Mesothelial cell of epicardium (in vitro differentiated cells): ENCODE results near the gene DOLPP1. TPM values are rescaled to one million over a fixed set of nuclear protein-coding genes. Genes with fewer than 3 reads are reported as not detected.

Experiments
- DNase-seq, 2 experiments: peaks; one replicate each; pipeline ENCODE4 v3.0.0; 2021; ENCODE audit warnings: low spot score in 2 of 2; ENCODE audit not compliant: unreplicated experiment in 2 of 2
- H3K27ac Mint-ChIP-seq: 2 replicates; pipeline ENCODE4 v1.8.0; 2021; ENCODE audit warnings: mixed read lengths
- H3K27me3 Mint-ChIP-seq: 2 replicates; pipeline ENCODE4 v1.8.0; 2021; ENCODE audit warnings: low read depth, mixed read lengths
- H3K36me3 Mint-ChIP-seq: 2 replicates; pipeline ENCODE4 v1.8.0; 2021; ENCODE audit warnings: mixed read lengths
- H3K4me1 Mint-ChIP-seq: 2 replicates; pipeline ENCODE4 v1.8.0; 2021; ENCODE audit warnings: mixed read lengths
- H3K4me3 Mint-ChIP-seq: 2 replicates; pipeline ENCODE4 v1.8.0; 2021; ENCODE audit warnings: mild to moderate bottlenecking, moderate library complexity, mixed read lengths
- H3K9me3 Mint-ChIP-seq: 2 replicates; pipeline ENCODE4 v1.8.0; 2021; ENCODE audit warnings: mixed read lengths
- total RNA-seq: library from RNA; stranded (reverse); gene quantifications from 3 replicates; pipeline ENCODE4 v1.2.1, GENCODE V29; 2021
- TF ChIP-seq, protein P1 (sequence below): fragments of 200-600 bp; sonication (generic); IDR thresholded peaks from one replicate; pipeline ENCODE4 v1.5.0; 2021; ENCODE audit warnings: antibody characterized with exemption; ENCODE audit not compliant: unreplicated experiment

DOLPP1 gene
- total RNA-seq, 1 donor from 2014 or later, result 21.5 TPM

DNA sequence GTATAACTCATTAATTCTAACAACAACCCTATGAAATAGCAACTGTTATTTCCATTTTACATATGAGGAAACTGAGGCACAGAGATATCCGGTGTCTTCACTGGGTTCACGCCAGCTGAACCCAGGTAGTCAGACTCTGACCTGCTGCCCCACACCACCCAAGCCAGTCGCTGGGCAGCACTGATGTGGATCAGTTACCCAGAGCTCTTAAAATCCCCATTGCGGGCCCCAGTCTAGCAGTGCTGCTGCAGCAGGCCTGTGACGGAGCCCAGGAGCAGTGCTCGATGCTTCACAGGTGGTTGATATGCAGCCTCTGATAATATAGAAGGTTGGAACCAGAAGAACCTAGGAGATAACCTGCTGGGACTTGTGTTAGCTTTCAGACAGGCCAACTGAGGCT lies 54.6 kb downstream of the DOLPP1 start:
- Mint-ChIP-seq H3K9me3 (no peaks in the 10 kb centered on the region), H3K27me3 (no peaks in the 10 kb centered on the region), H3K4me1 (peaks cover 15% of the 10 kb centered on the region), H3K4me3 (no peak overlapping the region), H3K36me3 (peaks cover 29% of the 10 kb centered on the region), H3K27ac (no peak overlapping the region)
- no peak for DNase-seq
- TF ChIP-seq, protein P1, sequence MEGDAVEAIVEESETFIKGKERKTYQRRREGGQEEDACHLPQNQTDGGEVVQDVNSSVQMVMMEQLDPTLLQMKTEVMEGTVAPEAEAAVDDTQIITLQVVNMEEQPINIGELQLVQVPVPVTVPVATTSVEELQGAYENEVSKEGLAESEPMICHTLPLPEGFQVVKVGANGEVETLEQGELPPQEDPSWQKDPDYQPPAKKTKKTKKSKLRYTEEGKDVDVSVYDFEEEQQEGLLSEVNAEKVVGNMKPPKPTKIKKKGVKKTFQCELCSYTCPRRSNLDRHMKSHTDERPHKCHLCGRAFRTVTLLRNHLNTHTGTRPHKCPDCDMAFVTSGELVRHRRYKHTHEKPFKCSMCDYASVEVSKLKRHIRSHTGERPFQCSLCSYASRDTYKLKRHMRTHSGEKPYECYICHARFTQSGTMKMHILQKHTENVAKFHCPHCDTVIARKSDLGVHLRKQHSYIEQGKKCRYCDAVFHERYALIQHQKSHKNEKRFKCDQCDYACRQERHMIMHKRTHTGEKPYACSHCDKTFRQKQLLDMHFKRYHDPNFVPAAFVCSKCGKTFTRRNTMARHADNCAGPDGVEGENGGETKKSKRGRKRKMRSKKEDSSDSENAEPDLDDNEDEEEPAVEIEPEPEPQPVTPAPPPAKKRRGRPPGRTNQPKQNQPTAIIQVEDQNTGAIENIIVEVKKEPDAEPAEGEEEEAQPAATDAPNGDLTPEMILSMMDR, result no peak

DNA sequence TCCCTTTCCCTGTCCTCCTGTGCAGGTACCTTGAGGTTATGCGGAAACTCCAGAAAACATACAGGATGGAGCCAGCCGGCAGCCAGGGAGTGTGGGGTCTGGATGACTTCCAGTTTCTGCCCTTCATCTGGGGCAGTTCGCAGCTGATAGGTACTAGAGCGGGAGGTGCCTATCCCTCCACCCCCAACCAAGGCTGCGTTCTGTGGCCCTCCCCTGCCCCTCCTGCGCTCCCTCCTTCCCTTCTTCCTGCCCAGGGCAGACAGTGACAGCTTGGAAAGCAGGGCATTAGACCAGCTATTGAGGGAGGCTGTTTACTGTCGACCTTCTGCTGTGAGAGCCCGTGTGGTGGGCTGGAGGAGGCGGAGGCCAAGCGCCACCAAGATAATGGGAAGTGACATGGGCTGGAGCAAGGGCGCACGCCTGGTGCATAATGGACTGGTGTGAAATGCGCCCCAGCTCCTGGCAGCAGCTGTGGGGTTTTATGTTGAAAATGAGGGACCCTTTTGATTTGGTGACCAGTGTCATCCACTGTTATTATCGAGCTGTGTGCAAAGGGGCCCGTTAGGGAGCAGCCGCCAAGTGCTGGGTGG lies 55.6 kb downstream of the DOLPP1 start:
- H3K9me3 Mint-ChIP-seq, result no peaks in the 10 kb centered on the region
- no peak for DNase-seq
- H3K4me1 Mint-ChIP-seq, result peaks cover 25% of the 10 kb centered on the region
- no peaks in the 10 kb centered on the region for H3K27me3 Mint-ChIP-seq
- TF ChIP-seq, protein P1, result no peak
- H3K4me3 Mint-ChIP-seq, result no peak overlapping the region
- H3K36me3 Mint-ChIP-seq, result peaks cover 21% of the 10 kb centered on the region
- H3K27ac Mint-ChIP-seq, result no peak overlapping the region

DNA sequence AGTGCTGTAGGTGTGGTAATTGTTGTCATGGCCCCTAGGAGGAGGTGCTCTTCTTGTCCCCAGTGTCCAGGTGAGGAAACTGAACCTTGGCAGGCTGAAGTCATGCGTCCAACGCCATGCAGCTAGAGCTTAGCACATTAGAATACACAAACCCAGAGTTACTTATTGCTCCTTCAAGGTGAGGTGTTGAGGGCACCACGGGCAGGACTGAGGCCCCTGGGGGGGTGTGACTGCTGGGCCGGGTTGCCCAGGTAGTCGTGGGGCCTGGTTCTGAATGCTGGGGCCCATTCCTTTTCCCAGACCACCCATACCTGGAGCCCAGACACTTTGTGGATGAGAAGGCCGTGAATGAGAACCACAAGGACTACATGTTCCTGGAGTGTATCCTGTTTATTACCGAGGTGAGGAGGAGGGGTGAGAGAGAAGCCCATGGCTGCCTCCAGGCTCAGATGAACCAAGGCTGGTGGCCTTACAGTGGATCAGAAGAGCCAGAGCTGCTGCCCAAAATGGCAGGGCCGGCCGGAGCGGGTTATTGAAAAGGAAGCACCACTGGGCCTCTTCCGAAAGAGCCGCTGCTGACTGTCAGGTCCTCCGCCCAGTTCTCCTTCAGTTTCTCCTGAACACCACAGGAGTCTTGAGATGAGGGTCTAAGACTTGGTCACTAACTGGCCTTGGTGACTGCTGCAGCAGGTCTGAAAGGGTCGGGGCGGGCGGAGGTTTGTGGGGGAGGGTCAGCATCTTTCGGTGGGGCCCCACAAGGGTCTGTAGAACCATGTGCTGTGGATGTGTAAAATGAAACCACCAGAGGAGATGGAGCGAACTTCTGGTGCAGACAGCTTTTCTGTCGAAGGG lies 56.6 kb downstream of the DOLPP1 start:
- no peak overlapping the region for H3K4me3 Mint-ChIP-seq
- H3K27me3 Mint-ChIP-seq, result no peaks in the 10 kb centered on the region
- TF ChIP-seq, protein P1, result no peak
- no peaks in the 10 kb centered on the region for H3K9me3 Mint-ChIP-seq
- no peak for DNase-seq
- H3K36me3 Mint-ChIP-seq, result peaks cover 17% of the 10 kb centered on the region
- H3K27ac Mint-ChIP-seq, result no peak overlapping the region
- H3K4me1 Mint-ChIP-seq, result peaks cover 34% of the 10 kb centered on the region

DNA sequence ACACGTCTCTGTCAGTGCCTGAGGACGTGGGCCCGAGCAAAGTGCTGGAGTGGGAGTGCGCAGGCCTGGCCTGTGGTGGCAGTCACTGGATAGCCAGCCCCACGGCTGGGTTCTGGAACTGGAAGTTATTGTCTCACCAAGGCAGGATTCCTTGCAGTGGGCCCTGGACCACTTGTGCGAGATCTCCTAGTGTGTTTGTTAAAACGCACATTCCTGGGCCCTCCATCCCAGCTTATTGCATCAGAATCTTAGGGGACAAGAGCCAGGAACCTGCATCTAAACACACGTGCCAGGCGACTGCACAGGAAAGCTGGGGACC lies 57.2 kb downstream of the DOLPP1 start:
- Mint-ChIP-seq H3K4me1 (peaks cover 40% of the 10 kb centered on the region), H3K27me3 (no peaks in the 10 kb centered on the region), H3K27ac (no peak overlapping the region), H3K36me3 (peaks cover 17% of the 10 kb centered on the region), H3K4me3 (no peak overlapping the region), H3K9me3 (no peaks in the 10 kb centered on the region)
- DNase-seq, result no peak
- TF ChIP-seq, protein P1, result no peak

DNA sequence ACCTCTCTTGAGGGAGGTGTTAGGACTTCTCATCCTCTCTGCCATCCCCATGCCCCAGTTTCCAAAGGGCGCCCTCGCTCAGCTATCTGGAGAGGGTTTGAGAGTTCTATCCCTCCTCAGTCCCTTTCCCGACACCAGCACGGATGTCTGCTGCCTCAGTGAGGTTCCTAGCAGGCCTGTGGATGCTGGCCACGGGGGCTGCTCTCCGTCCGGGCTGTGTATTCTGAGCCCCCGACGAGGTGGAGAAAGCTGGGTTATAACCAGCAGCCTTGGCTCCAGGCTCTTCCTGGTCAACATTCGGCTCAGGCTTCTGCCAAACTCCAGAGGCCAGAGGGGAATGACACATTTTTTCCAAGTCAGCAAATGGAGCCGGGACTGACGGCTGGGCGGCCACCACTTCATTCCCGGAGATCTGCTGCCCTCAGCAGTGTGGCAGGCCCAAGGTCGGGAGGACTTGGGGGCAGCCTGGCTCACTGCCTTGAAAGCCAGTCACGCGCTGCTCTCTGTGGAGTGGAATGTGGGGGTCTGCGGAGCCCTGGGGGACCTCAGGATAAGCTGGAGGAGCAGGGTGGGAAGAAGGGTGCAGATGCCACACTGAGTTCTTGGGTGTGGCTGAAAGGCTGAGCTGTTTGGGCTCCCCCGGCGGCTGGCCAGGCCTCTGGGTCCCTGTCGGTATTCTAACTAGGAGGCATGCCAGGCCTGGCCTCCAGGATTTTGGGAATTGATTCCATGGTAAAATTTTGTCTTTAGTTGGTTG lies 57.7 kb downstream of the DOLPP1 start:
- peak overlapping the region; percentile 100 for H3K27ac Mint-ChIP-seq
- peaks cover 13% of the 10 kb centered on the region for H3K36me3 Mint-ChIP-seq
- no peaks in the 10 kb centered on the region for H3K27me3 Mint-ChIP-seq
- no peak overlapping the region for H3K4me3 Mint-ChIP-seq
- DNase-seq, result no peak
- peaks cover 43% of the 10 kb centered on the region for H3K4me1 Mint-ChIP-seq
- no peaks in the 10 kb centered on the region for H3K9me3 Mint-ChIP-seq
- TF ChIP-seq, protein P1, result no peak
